Measurements from ENCODE around the gene PCBP3. TPM values are rescaled to one million over a fixed set of nuclear protein-coding genes. Genes with fewer than 3 reads are reported as not detected.

PCBP3 gene
- total and polyA plus RNA-seq, 2 of the 13 experiments (the other 11 are each of a cell fraction or from before 2014, with no cell fraction given) = not detected

DNA sequence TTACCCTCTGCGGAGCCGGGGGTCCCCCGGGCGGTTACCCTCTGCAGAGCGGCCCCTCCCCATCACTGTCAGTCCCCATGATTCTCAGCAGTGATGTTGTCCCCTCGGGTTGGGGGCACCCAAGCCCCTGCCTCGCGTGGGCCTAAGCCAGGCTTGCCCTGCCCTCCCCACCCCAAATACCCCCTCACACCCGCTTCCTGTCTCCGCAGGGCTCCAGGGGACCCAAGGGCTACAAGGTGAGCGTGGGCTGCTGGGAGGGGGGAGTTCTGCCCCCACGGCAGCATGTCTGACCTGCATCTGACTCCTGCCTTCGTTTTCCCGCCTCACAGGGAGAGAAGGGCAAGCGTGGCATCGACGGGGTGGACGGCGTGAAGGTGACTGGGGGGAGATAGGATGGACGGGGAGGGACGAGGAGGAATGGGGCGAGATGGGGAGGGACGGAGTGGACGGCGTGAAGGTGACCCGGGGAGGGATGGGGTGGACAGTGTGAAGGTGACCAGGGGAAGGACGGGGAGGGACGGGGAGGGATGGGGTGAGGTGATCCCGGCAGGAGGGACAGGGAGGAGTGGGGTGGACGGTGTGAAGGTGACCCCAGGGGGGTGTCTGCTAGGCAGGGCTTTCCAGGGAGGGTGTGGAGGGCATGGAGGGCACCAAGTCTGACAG, 346.7 kb downstream of the PCBP3 start:
- no TSS peak for BruUV-seq (replicated peaks)
- intact Hi-C loops (cut with micrococcal nuclease; ENCODE audit: unreplicated experiment) = no loop called here
- POLR2A ChIA-PET = no interaction called here

GRCh38 chr21:45990741-45991605, 347.4 kb downstream of the PCBP3 start:
- in situ Hi-C loops (cut with HindIII; ENCODE audit: extremely low pct_ligation_motif_present, low pct_unique_long_range_greater_than_20kb) = no loop called here
- H3K4me2 ChIP-seq (ENCODE audit: low read depth, low read length) = no peak overlapping the region
- CTCF ChIA-PET (ENCODE audit: low intra/inter-chr PET ratio, low total read pairs) = no interaction called here
- DNase-seq (ENCODE audit: low spot score) = no peak
- no peak overlapping the region for H2AFZ ChIP-seq (ENCODE audit: low read length)
- peaks cover 14% of the 10 kb centered on the region for H3K4me1 ChIP-seq (ENCODE audit: insufficient read depth, low read length)
- H3K27ac ChIP-seq (ENCODE audit: extremely low read length, insufficient read depth, low read length) = no peak overlapping the region
- ATAC-seq = no peak
- H3K36me3 ChIP-seq (replicated peaks in 1 of 2; ENCODE audit: control insufficient read depth in 1 of 2, insufficient read depth in 2 of 2, low read length in 2 of 2) = no peaks in the 10 kb centered on the region
- TF ChIP-seq ETV6 (CRISPR knock-in tag; conservative IDR thresholded peaks at IDR 0.05) (no peak), NFIB (CRISPR knock-in tag; IDR thresholded peaks at IDR 0.05; ENCODE audit: borderline replicate concordance) (no peak), NCOA5 (CRISPR knock-in tag; IDR thresholded peaks at IDR 0.05) (no peak), PTBP1 (IDR thresholded peaks at IDR 0.05; ENCODE audit: low read depth, low read length, poor library complexity, severe bottlenecking) (no peak), FOXP4 (CRISPR knock-in tag; IDR thresholded peaks at IDR 0.05) (no peak), IKZF4 (CRISPR knock-in tag; IDR thresholded peaks at IDR 0.05; ENCODE audit: borderline replicate concordance, low read depth, not compliant biosample characterization) (no peak), ARID2 (CRISPR knock-in tag; IDR thresholded peaks at IDR 0.05; ENCODE audit: borderline replicate concordance) (no peak)
- POLR2A ChIA-PET = no interaction called here
- peaks cover 0 to 7% of the 10 kb centered on the region in 2 experiments; a peak in 1 of 5 replicates for H3K27me3 ChIP-seq (ENCODE audit: control insufficient read depth in 1 of 2, insufficient read depth in 2 of 2, low read length in 2 of 2)
- H3K9ac ChIP-seq (ENCODE audit: insufficient read depth, low read depth, low read length) = no peak overlapping the region
- H3K9me3 ChIP-seq (ENCODE audit: low read length) = no peaks in the 10 kb centered on the region
- intact Hi-C loops (cut with micrococcal nuclease; ENCODE audit: unreplicated experiment) = no loop called here
- WGBS (ENCODE audit: low lambda C conversion rate) = 89% methylated on average over 35 of the region's 45 CpGs
- FAIRE-seq = no peak
- BruUV-seq (replicated peaks) = no TSS peak
- no peaks in the 10 kb centered on the region for H4K20me1 ChIP-seq (ENCODE audit: insufficient read depth, low read length)
- H3K4me3 ChIP-seq (replicated peaks in 1 of 3; ENCODE audit: insufficient read depth in 1 of 3, low read depth in 2 of 3, low read length in 3 of 3) = no peak overlapping the region
- no peaks in the 10 kb centered on the region for H3K79me2 ChIP-seq (ENCODE audit: insufficient read depth, low read length)

More for the DNA sequence above, 346.7 kb downstream of the PCBP3 start:
- H3K9ac ChIP-seq (ENCODE audit: insufficient read depth, low read depth, low read length) = no peak overlapping the region
- no peaks in the 10 kb centered on the region for H3K9me3 ChIP-seq (ENCODE audit: low read length)
- no peak overlapping the region for H2AFZ ChIP-seq (ENCODE audit: low read length)
- peaks cover 6% of the 10 kb centered on the region for H3K4me1 ChIP-seq (ENCODE audit: insufficient read depth, low read length)
- FAIRE-seq (no peak), ATAC-seq (no peak), DNase-seq (ENCODE audit: low spot score) (no peak)
- TF ChIP-seq SPEN (CRISPR knock-in tag; IDR thresholded peaks at IDR 0.05; ENCODE audit: low read depth) = no peak
- TF ChIP-seq REL (CRISPR knock-in tag; conservative IDR thresholded peaks at IDR 0.05) = no peak
- no peak for TF ChIP-seq ZNF33B (CRISPR knock-in tag; IDR thresholded peaks at IDR 0.05)
- no peak overlapping the region for H3K4me3 ChIP-seq (replicated peaks in 1 of 3; ENCODE audit: insufficient read depth in 1 of 3, low read depth in 2 of 3, low read length in 3 of 3)
- in situ Hi-C loops (cut with HindIII; ENCODE audit: extremely low pct_ligation_motif_present, low pct_unique_long_range_greater_than_20kb) = no loop called here
- no peak overlapping the region for H3K4me2 ChIP-seq (ENCODE audit: low read depth, low read length)
- H3K79me2 ChIP-seq (ENCODE audit: insufficient read depth, low read length) = no peaks in the 10 kb centered on the region
- no peak overlapping the region for H3K27ac ChIP-seq (ENCODE audit: extremely low read length, insufficient read depth, low read length)
- H4K20me1 ChIP-seq (ENCODE audit: insufficient read depth, low read length) = no peaks in the 10 kb centered on the region
- WGBS (ENCODE audit: low lambda C conversion rate) = 80% methylated on average over 23 of the region's 30 CpGs
- no peaks in the 10 kb centered on the region for H3K36me3 ChIP-seq (replicated peaks in 1 of 2; ENCODE audit: control insufficient read depth in 1 of 2, insufficient read depth in 2 of 2, low read length in 2 of 2)
- CTCF ChIA-PET (ENCODE audit: low intra/inter-chr PET ratio, low total read pairs) = no interaction called here
- peaks cover 0 to 3% of the 10 kb centered on the region in 2 experiments; a peak in 1 of 5 replicates for H3K27me3 ChIP-seq (ENCODE audit: control insufficient read depth in 1 of 2, insufficient read depth in 2 of 2, low read length in 2 of 2)

Measured in HepG2 (cell line).